Left lung (tissue), 10 donors: ENCODE data around the gene GDA. TPM values are rescaled to one million over a fixed set of nuclear protein-coding genes. Genes with fewer than 3 reads are reported as not detected.

Experiments used
- ATAC-seq: fragments of 200-7000 bp; cut with Tn5 transposase; one replicate; pipeline ENCODE4 v1.9.1; 2020; ENCODE audit warnings: moderate library complexity
- DNase-seq, 4 donors: peaks; one replicate each; pipeline ENCODE4 v3.0.0-alpha.2; 2013 to 2020
- H3K27ac ChIP-seq, 2 donors: fragments of 200-600 bp; sonication (generic) in 1 of 2; one replicate each; pipeline versions ENCODE4 v1.5.0 to v1.8.0; 2020 to 2021
- H3K27me3 ChIP-seq, 2 donors: fragments of 200-600 bp; sonication (generic) in 1 of 2; one replicate each; pipeline versions ENCODE4 v1.5.0 to v1.8.0; 2020 to 2021
- H3K36me3 ChIP-seq, 2 donors: fragments of 200-600 bp; sonication (generic) in 1 of 2; one replicate each; pipeline versions ENCODE4 v1.5.0 to v1.8.0; 2020 to 2021
- H3K4me1 ChIP-seq, 2 donors: fragments of 200-600 bp; one replicate each; pipeline ENCODE4 v1.8.0; 2021
- H3K4me3 ChIP-seq, 2 donors: fragments of 200-600 bp; sonication (generic) in 1 of 2; one replicate each; pipeline versions ENCODE4 v1.5.0 to v1.8.0; 2020 to 2021; ENCODE audit warnings: mild to moderate bottlenecking in 1 of 2
- H3K9me3 ChIP-seq, 2 donors: fragments of 200-600 bp; sonication (generic) in 1 of 2; one replicate each; pipeline versions ENCODE4 v1.5.0 to v1.8.0; 2020 to 2021
- CTCF ChIP-seq, 2 donors: fragments of 200-600 bp; sonication (generic) in 1 of 2; IDR thresholded peaks; one replicate each; pipeline versions ENCODE4 v1.5.0 to v1.8.0; 2021; ENCODE audit warnings: antibody characterized with exemption in 2 of 2
- intact Hi-C, 2 donors: fragments of 100-400 bp; cut with DNase I; formaldehyde crosslinking; loops; one replicate each; pipeline versions ENCODE4 v1.11.2 to v1.14.2; 2022
- polyA plus RNA-seq, 6 donors: library from polyadenylated mRNA; unstranded; fragments of 120-200 nt; gene quantifications; one replicate each; pipeline ENCODE4 v1.2.1, GENCODE V29; 2013; ENCODE audit not compliant: insufficient read length in 6 of 6
- total RNA-seq, 2 donors: library from RNA; stranded (reverse); fragmentation: NEBNext Ultra II Directional; extraction: Animal tissue kit (Norgen Biotek cat#: 25700); gene quantifications; one replicate each; pipeline ENCODE4 v1.2.1, GENCODE V29; 2021
- donor health status: DM: no; HTN: yes; CAD: no.
- donor health status: DM: no; HTN: no; CAD: no.

GDA gene
- total and polyA plus RNA-seq, 8 donors: 0.08 to 0.31 (median 0.17) TPM; not detected in 1

GRCh38 chr9:72131206-72131605 is 18.0 kb upstream of the GDA start:
- H3K27ac ChIP-seq: no peak overlapping the region
- H3K27me3 ChIP-seq: no peaks in the 10 kb centered on the region
- ATAC-seq: no peak
- no peaks in the 10 kb centered on the region for H3K9me3 ChIP-seq
- H3K4me3 ChIP-seq: no peak overlapping the region
- intact Hi-C loops: no loop called here
- H3K4me1 ChIP-seq: no peaks in the 10 kb centered on the region
- H3K36me3 ChIP-seq: no peaks in the 10 kb centered on the region
- no peak for DNase-seq
- no peak for TF ChIP-seq CTCF (IDR thresholded peaks at IDR 0.05)

GRCh38 chr9:72132052-72132451 is 17.2 kb upstream of the GDA start:
- Histone ChIP-seq H3K4me1 (no peaks in the 10 kb centered on the region), H3K4me3 (no peak overlapping the region), H3K9me3 (no peaks in the 10 kb centered on the region), H3K27me3 (no peaks in the 10 kb centered on the region), H3K36me3 (no peaks in the 10 kb centered on the region), H3K27ac (no peak overlapping the region)
- intact Hi-C loops: no loop called here
- ATAC-seq: no peak
- no peak for DNase-seq
- no peak for TF ChIP-seq CTCF (IDR thresholded peaks at IDR 0.05)

GRCh38 chr9:72133365-72134035 is 15.7 kb upstream of the GDA start:
- ATAC-seq (no peak), DNase-seq (no peak)
- no peak overlapping the region for H3K4me3 ChIP-seq
- no peaks in the 10 kb centered on the region for H3K27me3 ChIP-seq
- H3K4me1 ChIP-seq: no peaks in the 10 kb centered on the region
- no peaks in the 10 kb centered on the region for H3K36me3 ChIP-seq
- no peak overlapping the region for H3K27ac ChIP-seq
- H3K9me3 ChIP-seq: no peaks in the 10 kb centered on the region
- intact Hi-C loops: no loop called here
- TF ChIP-seq CTCF (IDR thresholded peaks at IDR 0.05): no peak

- H3K4me3 ChIP-seq: no peak overlapping the region
- no peaks in the 10 kb centered on the region for H3K9me3 ChIP-seq
- intact Hi-C loops: no loop called here
- no peaks in the 10 kb centered on the region for H3K36me3 ChIP-seq
- no peaks in the 10 kb centered on the region for H3K4me1 ChIP-seq
- no peaks in the 10 kb centered on the region for H3K27me3 ChIP-seq
- DNase-seq (no peak), ATAC-seq (no peak)
- no peak for TF ChIP-seq CTCF (IDR thresholded peaks at IDR 0.05)
- no peak overlapping the region for H3K27ac ChIP-seq
Measured at GRCh38 chr9:72134801-72135200, 14.4 kb upstream of the GDA start.

GRCh38 chr9:72137697-72138365 is 11.4 kb upstream of the GDA start:
- no peak for DNase-seq
- ATAC-seq: no peak
- intact Hi-C loops: no loop called here
- no peak for TF ChIP-seq CTCF (IDR thresholded peaks at IDR 0.05)
- Histone ChIP-seq H3K4me1 (no peaks in the 10 kb centered on the region), H3K4me3 (no peak overlapping the region), H3K36me3 (no peaks in the 10 kb centered on the region), H3K27ac (no peak overlapping the region), H3K9me3 (no peaks in the 10 kb centered on the region), H3K27me3 (no peaks in the 10 kb centered on the region)
